Measurements from ENCODE around the gene NUP98. TPM values are rescaled to one million over a fixed set of nuclear protein-coding genes. Genes with fewer than 3 reads are reported as not detected.

Gene NUP98
- total RNA-seq, 1 experiment from 2014 or later, result 98.4 TPM

GRCh38 chr11:3832816-3833215 lies 35.5 kb upstream of the NUP98 start (continued):
- no peak for TF ChIP-seq REST (IDR thresholded peaks at IDR 0.05; ENCODE audit: low read depth)
- no peak for TF ChIP-seq ZNF274 (IDR thresholded peaks at IDR 0.05; ENCODE audit: low read depth, low read length)
- TF ChIP-seq SIN3A (IDR thresholded peaks at IDR 0.05; ENCODE audit: low read depth), result no peak
- no peak for TF ChIP-seq CTCF (IDR thresholded peaks at IDR 0.05 in 2 of 3, conservative IDR thresholded peaks at IDR 0.05 in 1 of 3; ENCODE audit: borderline replicate concordance in 1 of 3, insufficient read depth in 1 of 3, low read depth in 2 of 3, low read length in 2 of 3)

GRCh38 chr11:3831378-3832239 lies 34.3 kb upstream of the NUP98 start:
- RAD21 ChIA-PET (ENCODE audit: low non-redundant PET in 1 of 2, low total read pairs in 2 of 2, uncharacterized antibody in 2 of 2, unreplicated experiment in 2 of 2), result no interaction called here

More at GRCh38 chr11:3831378-3832239, 34.3 kb upstream of the NUP98 start:
- ATAC-seq (no peak), DNase-seq (ENCODE audit: low read depth, low spot score) (no peak)
- ChIA-PET CTCF (interaction anchor here (0.9 kb wide), 1 partner anchor 10 kb away, joined by 3 read pairs; the partner anchor contains the start of gene RHOG), POLR2A (no interaction called here)
- H3K27ac ChIP-seq (ENCODE audit: low read depth, low read length), result no peak overlapping the region
- no peaks in the 10 kb centered on the region for H3K9me3 ChIP-seq (ENCODE audit: control insufficient read depth in 1 of 2, insufficient read depth in 1 of 2, low read depth in 1 of 2, low read length in 2 of 2)
- no TSS peak for BruUV-seq (replicated peaks)
- no peak for TF ChIP-seq JUND (IDR thresholded peaks at IDR 0.05)
- TF ChIP-seq SRF (IDR thresholded peaks at IDR 0.05; ENCODE audit: low read depth), result no peak
- TF ChIP-seq CEBPB (IDR thresholded peaks at IDR 0.05; ENCODE audit: low read depth), result no peak
- no peaks in the 10 kb centered on the region for H3K27me3 ChIP-seq (ENCODE audit: insufficient read depth, low read length)
- H3K9me2 ChIP-seq (ENCODE audit: insufficient read depth), result no peaks in the 10 kb centered on the region
- H3K9ac ChIP-seq (ENCODE audit: low read length), result no peak overlapping the region
- no peaks in the 10 kb centered on the region for H4K20me1 ChIP-seq (ENCODE audit: insufficient read depth)
- H2AFZ ChIP-seq (ENCODE audit: low read depth, low read length, poor library complexity, severe bottlenecking), result no peak overlapping the region
- H3K4me2 ChIP-seq (ENCODE audit: low read length), result no peak overlapping the region
- intact Hi-C loops (cut with micrococcal nuclease), result no loop called here
- peaks cover 69% of the 10 kb centered on the region for H3K79me2 ChIP-seq (ENCODE audit: insufficient read depth, low read length)
- peaks cover 9 to 22% of the 10 kb centered on the region in 2 experiments; a peak in 2 of 4 replicates for H3K36me3 ChIP-seq (ENCODE audit: control insufficient read depth in 1 of 2, insufficient read depth in 2 of 2, low read length in 2 of 2)
- H3K4me1 ChIP-seq (ENCODE audit: control insufficient read depth in 1 of 2, insufficient read depth in 2 of 2, low read length in 2 of 2), result 0 out of 4 replicates have a peak, but pooled peaks cover 0 to 2% of the 10 kb centered on the region in 2 experiments
- H3K4me3 ChIP-seq (replicated peaks in 1 of 2; ENCODE audit: low read depth in 1 of 2, low read length in 2 of 2), result no peak overlapping the region

Data from HCT116 (cell line).